HepG2 (cell line): Measurements from ENCODE around the gene DSTYK. TPM values are rescaled to one million over a fixed set of nuclear protein-coding genes. Genes with fewer than 3 reads are reported as not detected.
A peak's percentile ranks its signal among the peaks of the same experiment; 100 is the strongest.

Source experiments
- ADNP ChIP-seq: sonication (generic); formaldehyde crosslinking; IDR thresholded peaks from 2 replicates; pipeline ENCODE4 v1.4.0; 2020; ENCODE audit warnings: missing genetic modification reagents
- ARID5B ChIP-seq: IDR thresholded peaks from 2 replicates; pipeline ENCODE4 v1.4.0; 2020; ENCODE audit warnings: mild to moderate bottlenecking, missing genetic modification reagents
- CC2D1A ChIP-seq: sonication (generic); formaldehyde crosslinking; IDR thresholded peaks from 2 replicates; pipeline ENCODE4 v1.8.1; 2023; ENCODE audit warnings: mild to moderate bottlenecking, missing genetic modification reagents
- CEBPG ChIP-seq: IDR thresholded peaks from 2 replicates; pipeline ENCODE4 v1.6.1; 2016
- CENPX ChIP-seq: sonication (generic); formaldehyde crosslinking; IDR thresholded peaks from 2 replicates; pipeline ENCODE4 v1.9.0; 2021; ENCODE audit warnings: mild to moderate bottlenecking, missing genetic modification reagents, moderate library complexity
- CSRNP2 ChIP-seq: sonication (generic); formaldehyde crosslinking; conservative IDR thresholded peaks from 2 replicates; pipeline ENCODE4 v1.8.0; 2022; ENCODE audit warnings: low read depth, missing genetic modification reagents
- FOXA1 ChIP-seq, 2 experiments: fragments of 450-650 bp in 1 of 2; sonication (generic) in 1 of 2; formaldehyde crosslinking in 1 of 2; IDR thresholded peaks; 2 replicates each; pipeline versions ENCODE4 v1.4.0 to v1.6.1; 2016 to 2020; ENCODE audit warnings: missing genetic modification reagents in 1 of 2
- KDM3A ChIP-seq: IDR thresholded peaks from 2 replicates; pipeline ENCODE4 v1.6.1; 2018; ENCODE audit warnings: low read depth, missing compliant biosample characterization
- MTA1 ChIP-seq: sonication (generic); formaldehyde crosslinking; IDR thresholded peaks from 2 replicates; pipeline ENCODE4 v1.4.0; 2020; ENCODE audit warnings: missing genetic modification reagents, mild to moderate bottlenecking, borderline replicate concordance
- NCOA1 ChIP-seq: sonication (generic); formaldehyde crosslinking; IDR thresholded peaks from 2 replicates; pipeline ENCODE4 v1.9.0; 2021; ENCODE audit warnings: missing genetic modification reagents
- SMARCE1 ChIP-seq: fragments of 450-650 bp; IDR thresholded peaks from 2 replicates; pipeline ENCODE4 v1.6.1; 2017; ENCODE audit warnings: borderline replicate concordance
- SOX13 ChIP-seq, 3 experiments: fragments of 450-650 bp in 1 of 3; sonication (generic) in 1 of 3; formaldehyde crosslinking in 1 of 3; IDR thresholded peaks in 2 of 3; conservative IDR thresholded peaks in 1 of 3; 2 replicates each; pipeline versions ENCODE4 v1.5.0 to v1.6.1; 2016 to 2020; ENCODE audit warnings: antibody characterized with exemption in 1 of 3, mild to moderate bottlenecking in 1 of 3, missing compliant biosample characterization in 1 of 3, missing genetic modification reagents in 1 of 3, moderate library complexity in 1 of 3
- TAF1 ChIP-seq: sonication (generic); formaldehyde crosslinking; IDR thresholded peaks from 2 replicates; pipeline ENCODE4 v1.4.0; 2020; ENCODE audit warnings: missing genetic modification reagents
- TBX3 ChIP-seq: fragments of 450-650 bp; IDR thresholded peaks from 2 replicates; pipeline ENCODE4 v1.6.1; 2017; ENCODE audit warnings: antibody characterized with exemption, mild to moderate bottlenecking, inconsistent platforms, borderline replicate concordance
- TERF1 ChIP-seq: sonication (generic); formaldehyde crosslinking; IDR thresholded peaks from 2 replicates; pipeline ENCODE4 v1.8.0; 2022; ENCODE audit warnings: mild to moderate bottlenecking, missing genetic modification reagents, moderate library complexity
- ZNF224 ChIP-seq: sonication (generic); formaldehyde crosslinking; IDR thresholded peaks from 2 replicates; pipeline ENCODE4 v1.5.0; 2020; ENCODE audit warnings: mild to moderate bottlenecking, missing genetic modification reagents
- ZNF343 ChIP-seq: sonication (generic); formaldehyde crosslinking; IDR thresholded peaks from 2 replicates; pipeline ENCODE4 v1.4.0; 2020; ENCODE audit warnings: mild to moderate bottlenecking, missing genetic modification reagents
- ZNF513 ChIP-seq: sonication (generic); formaldehyde crosslinking; conservative IDR thresholded peaks from 2 replicates; pipeline ENCODE4 v1.5.0; 2020; ENCODE audit warnings: missing genetic modification reagents
- ZNF629 ChIP-seq: sonication (generic); formaldehyde crosslinking; conservative IDR thresholded peaks from 2 replicates; pipeline ENCODE4 v1.5.0; 2020; ENCODE audit warnings: missing genetic modification reagents
- ZSCAN5A ChIP-seq: sonication (generic); formaldehyde crosslinking; IDR thresholded peaks from 2 replicates; pipeline ENCODE4 v1.8.0; 2022; ENCODE audit warnings: mild to moderate bottlenecking, missing genetic modification reagents, borderline replicate concordance
- polyA plus RNA-seq, 8 experiments: library from polyadenylated mRNA; depleted of rRNA in 3 of 8; stranded (reverse) in 7 of 8; unstranded in 1 of 8; fragments of >200 nt; fragmentation: Illumina TruSeq in 4 of 8; extraction: Trizol in 4 of 8; gene quantifications; 2 replicates each; pipeline versions ENCODE4 v1.2.1 to v1.2.3, GENCODE V29; 2011 to 2016; ENCODE audit warnings: low read depth in 4 of 8, missing spikeins in 1 of 8, mixed read lengths in 1 of 8; ENCODE audit not compliant: insufficient read depth in 1 of 8
- total RNA-seq, 5 experiments: library from RNA; depleted of rRNA; stranded (reverse); fragments of >200 nt; fragmentation: Illumina TruSeq; extraction: Trizol; gene quantifications; 2 replicates each; pipeline ENCODE4 v1.2.3, GENCODE V29; 2016; ENCODE audit warnings: low read depth in 1 of 5

The DSTYK gene
- total and polyA plus RNA-seq, 2 of the 13 experiments (the other 11 are each of a cell fraction or from before 2014, with no cell fraction given) = 2.6 to 4.8 TPM

- TF ChIP-seq TERF1 (CRISPR knock-in tag) (no peak), ZSCAN5A (no peak), CC2D1A (no peak), KDM3A (CRISPR knock-in tag) (no peak), FOXA1 (IDR thresholded peaks at IDR 0.05) (no peak), FOXA1 (CRISPR knock-in tag; IDR thresholded peaks at IDR 0.05) (no peak), ZNF224 (no peak), CENPX (CRISPR knock-in tag) (no peak), ARID5B (peak; percentile 66), ZNF513 (CRISPR knock-in tag) (no peak), TBX3 (no peak), ADNP (no peak), ZNF343 (CRISPR knock-in tag) (no peak), MTA1 (CRISPR knock-in tag) (no peak), ZNF629 (CRISPR knock-in tag) (no peak), NCOA1 (CRISPR knock-in tag) (no peak), SMARCE1 (no peak), SOX13 (IDR thresholded peaks at IDR 0.05) (no peak), SOX13 (CRISPR knock-in tag; conservative IDR thresholded peaks at IDR 0.05 in 1 of 2, IDR thresholded peaks at IDR 0.05 in 1 of 2) (peak in 1 of 2 experiments; percentile 28; a peak in 1 of 4 replicates), CSRNP2 (CRISPR knock-in tag) (no peak), CEBPG (CRISPR knock-in tag) (no peak), TAF1 (no peak)
Observed at GRCh38 chr1:205190845-205191577, 20.5 kb downstream of the DSTYK start (continued).
